Measurements from ENCODE around the gene FMNL3. TPM values are rescaled to one million over a fixed set of nuclear protein-coding genes. Genes with fewer than 3 reads are reported as not detected.

FMNL3 gene
- polyA plus RNA-seq, 1 donor from 2014 or later: 9.3 TPM

DNA sequence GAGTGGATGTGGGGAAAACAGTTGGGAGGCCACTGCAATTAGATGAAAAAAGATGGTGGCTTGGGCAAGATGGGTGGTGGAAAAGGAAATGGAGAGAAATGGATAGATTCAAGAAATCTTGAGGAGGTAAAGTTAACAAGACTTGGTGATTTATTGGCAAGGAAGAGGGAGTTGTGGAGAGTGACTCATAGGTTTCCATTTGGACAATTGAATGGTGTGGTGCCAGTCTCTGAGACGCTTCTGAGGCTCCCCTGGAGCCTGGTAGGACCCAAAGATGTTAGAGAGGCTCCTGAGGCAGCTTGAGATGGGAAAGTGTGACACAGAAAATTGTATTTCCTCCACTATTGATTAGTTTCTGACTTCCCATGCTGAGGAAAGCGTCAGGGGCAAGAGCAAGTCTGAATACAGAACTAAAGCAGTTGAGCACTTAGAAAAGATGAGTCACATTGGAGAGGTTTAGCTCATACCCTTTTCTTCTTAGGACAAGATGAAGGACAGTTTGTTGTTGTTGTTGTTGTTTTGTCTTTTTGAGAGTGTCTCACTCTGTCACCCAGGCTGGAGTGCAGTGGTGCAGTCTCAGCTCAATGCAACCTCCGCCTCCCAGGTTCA, 79.3 kb downstream of the FMNL3 start:
- Histone ChIP-seq H3K9ac (ENCODE audit: low read length) (no peak overlapping the region), H3K79me2 (replicated peaks; ENCODE audit: insufficient read depth, low read length) (no peaks in the 10 kb centered on the region), H3K4me2 (ENCODE audit: low read length) (no peak overlapping the region), H3K9me3 (ENCODE audit: low read length) (no peaks in the 10 kb centered on the region), H4K20me1 (ENCODE audit: insufficient read depth) (no peaks in the 10 kb centered on the region), H3K9me2 (ENCODE audit: insufficient read depth, low read length) (no peaks in the 10 kb centered on the region), H3K27me3 (ENCODE audit: insufficient read depth, low read depth, low read length) (no peaks in the 10 kb centered on the region), H3F3A (ENCODE audit: insufficient read depth, low read length, poor library complexity, severe bottlenecking) (no peaks in the 10 kb centered on the region), H3K4me3 (ENCODE audit: low read length) (no peak overlapping the region), H2AFZ (ENCODE audit: low read depth, low read length) (no peak overlapping the region), H3K27ac (ENCODE audit: low read length) (no peak overlapping the region), H3K36me3 (ENCODE audit: insufficient read depth, low read length) (no peaks in the 10 kb centered on the region)
- TF ChIP-seq POLR2AphosphoS5 (IDR thresholded peaks at IDR 0.05): no peak
- TF ChIP-seq SMC3 (conservative IDR thresholded peaks at IDR 0.05; ENCODE audit: poor library complexity): no peak
- no peak for TF ChIP-seq MXI1 (conservative IDR thresholded peaks at IDR 0.05; ENCODE audit: poor library complexity, severe bottlenecking)
- TF ChIP-seq EZH2 (IDR thresholded peaks at IDR 0.05; ENCODE audit: borderline replicate concordance, insufficient read depth, low read length, poor library complexity, severe bottlenecking): no peak
- TF ChIP-seq TAF1 (IDR thresholded peaks at IDR 0.05; ENCODE audit: low read depth): no peak
- no peak for TF ChIP-seq RAD21 (conservative IDR thresholded peaks at IDR 0.05)
- TF ChIP-seq EP300 (conservative IDR thresholded peaks at IDR 0.05; ENCODE audit: poor library complexity, severe bottlenecking): no peak
- TF ChIP-seq CTCF (IDR thresholded peaks at IDR 0.05; ENCODE audit: poor library complexity, severe bottlenecking): no peak
- TF ChIP-seq REST (IDR thresholded peaks at IDR 0.05; ENCODE audit: borderline replicate concordance): no peak

GRCh38 chr12:49626836-49627235, 80.4 kb downstream of the FMNL3 start:
- H2AFZ ChIP-seq (ENCODE audit: low read depth, low read length): no peak overlapping the region
- TF ChIP-seq REST (IDR thresholded peaks at IDR 0.05; ENCODE audit: borderline replicate concordance): no peak
- TF ChIP-seq SMC3 (conservative IDR thresholded peaks at IDR 0.05; ENCODE audit: poor library complexity): no peak
- TF ChIP-seq CTCF (IDR thresholded peaks at IDR 0.05; ENCODE audit: poor library complexity, severe bottlenecking): no peak

More at GRCh38 chr12:49626836-49627235, 80.4 kb downstream of the FMNL3 start:
- H3K36me3 ChIP-seq (ENCODE audit: insufficient read depth, low read length): no peaks in the 10 kb centered on the region
- H3K9ac ChIP-seq (ENCODE audit: low read length): no peak overlapping the region
- no peaks in the 10 kb centered on the region for H3K9me2 ChIP-seq (ENCODE audit: insufficient read depth, low read length)
- H3K4me3 ChIP-seq (ENCODE audit: low read length): no peak overlapping the region
- no peaks in the 10 kb centered on the region for H3K79me2 ChIP-seq (replicated peaks; ENCODE audit: insufficient read depth, low read length)
- H3K27ac ChIP-seq (ENCODE audit: low read length): no peak overlapping the region
- no peaks in the 10 kb centered on the region for H3F3A ChIP-seq (ENCODE audit: insufficient read depth, low read length, poor library complexity, severe bottlenecking)
- H3K9me3 ChIP-seq (ENCODE audit: low read length): no peaks in the 10 kb centered on the region
- H3K27me3 ChIP-seq (ENCODE audit: insufficient read depth, low read depth, low read length): no peaks in the 10 kb centered on the region
- H3K4me2 ChIP-seq (ENCODE audit: low read length): no peak overlapping the region
- no peaks in the 10 kb centered on the region for H4K20me1 ChIP-seq (ENCODE audit: insufficient read depth)
